Parathyroid adenoma (tissue), 2 donors: ENCODE results near the gene PRLR.

Source experiments
- H2AFZ ChIP-seq: fragments of 300-600 bp; sonication (generic); one replicate; pipeline ENCODE4 v1.7.0; 2017; ENCODE audit warnings: antibody characterized with exemption, mild to moderate bottlenecking
- H3K27ac ChIP-seq: fragments of 300-600 bp; sonication (generic); one replicate; pipeline ENCODE4 v1.7.0; 2017
- H3K27me3 ChIP-seq: fragments of 300-600 bp; sonication (generic); one replicate; pipeline ENCODE4 v1.7.0; 2017; ENCODE audit warnings: low read length; ENCODE audit not compliant: control insufficient read depth, insufficient read depth
- H3K36me3 ChIP-seq: fragments of 300-600 bp; sonication (generic); one replicate; pipeline ENCODE4 v1.7.0; 2017; ENCODE audit warnings: low read length; ENCODE audit not compliant: control insufficient read depth, insufficient read depth
- H3K4me1 ChIP-seq: fragments of 300-600 bp; sonication (generic); one replicate; pipeline ENCODE4 v1.7.0; 2017; ENCODE audit warnings: control low read depth
- H3K4me2 ChIP-seq: fragments of 300-600 bp; sonication (generic); one replicate; pipeline ENCODE4 v1.7.0; 2017; ENCODE audit warnings: low read length
- H3K4me3 ChIP-seq: fragments of 300-600 bp; sonication (generic); one replicate; pipeline ENCODE4 v1.7.0; 2017; ENCODE audit warnings: low read depth, low read length
- H3K79me2 ChIP-seq: fragments of 300-600 bp; sonication (generic); one replicate; pipeline ENCODE4 v1.7.0; 2017; ENCODE audit warnings: control low read depth
- H3K9ac ChIP-seq: fragments of 300-600 bp; sonication (generic); one replicate; pipeline ENCODE4 v1.7.0; 2017; ENCODE audit warnings: mild to moderate bottlenecking
- H3K9me3 ChIP-seq: fragments of 300-600 bp; sonication (generic); one replicate; pipeline ENCODE4 v1.7.0; 2017; ENCODE audit warnings: low read length; ENCODE audit not compliant: control insufficient read depth
- CTCF ChIP-seq: fragments of 300-600 bp; sonication (generic); IDR thresholded peaks from one replicate; pipeline ENCODE4 v1.7.0; 2017; ENCODE audit warnings: antibody characterized with exemption, mild to moderate bottlenecking
- donor health status: primary hyperparathyroidism.

Gene PRLR

GRCh38 chr5:35151146-35151920 is 79.0 kb downstream of the PRLR start:
- H3K4me2 ChIP-seq = no peak overlapping the region
- no peak overlapping the region for H3K9ac ChIP-seq
- H3K27ac ChIP-seq = no peak overlapping the region
- no peak overlapping the region for H2AFZ ChIP-seq
- H3K36me3 ChIP-seq = no peaks in the 10 kb centered on the region
- H3K27me3 ChIP-seq = no peaks in the 10 kb centered on the region
- H3K4me1 ChIP-seq = no peaks in the 10 kb centered on the region
- no peaks in the 10 kb centered on the region for H3K9me3 ChIP-seq
- peaks cover 30% of the 10 kb centered on the region for H3K79me2 ChIP-seq
- H3K4me3 ChIP-seq = no peak overlapping the region
- TF ChIP-seq CTCF = no peak

GRCh38 chr5:35149041-35149440 is 81.2 kb downstream of the PRLR start:
- Histone ChIP-seq H3K4me1 (no peaks in the 10 kb centered on the region), H3K27me3 (no peaks in the 10 kb centered on the region), H3K4me2 (no peak overlapping the region), H3K4me3 (no peak overlapping the region), H3K27ac (no peak overlapping the region), H2AFZ (no peak overlapping the region), H3K9ac (no peak overlapping the region), H3K36me3 (no peaks in the 10 kb centered on the region), H3K79me2 (peaks cover 27% of the 10 kb centered on the region), H3K9me3 (no peaks in the 10 kb centered on the region)
- no peak for TF ChIP-seq CTCF

GRCh38 chr5:35146406-35146805 is 83.9 kb downstream of the PRLR start:
- no peak overlapping the region for H3K4me3 ChIP-seq
- no peak for TF ChIP-seq CTCF
- H3K9ac ChIP-seq = no peak overlapping the region
- H3K27me3 ChIP-seq = no peaks in the 10 kb centered on the region
- H3K36me3 ChIP-seq = no peaks in the 10 kb centered on the region
- no peak overlapping the region for H3K27ac ChIP-seq
- H3K4me1 ChIP-seq = no peaks in the 10 kb centered on the region
- peaks cover 23% of the 10 kb centered on the region for H3K79me2 ChIP-seq
- H3K9me3 ChIP-seq = no peaks in the 10 kb centered on the region
- H2AFZ ChIP-seq = no peak overlapping the region
- no peak overlapping the region for H3K4me2 ChIP-seq

- Histone ChIP-seq H3K4me2 (no peak overlapping the region), H3K9ac (no peak overlapping the region), H3K79me2 (peaks cover 19% of the 10 kb centered on the region), H2AFZ (no peak overlapping the region), H3K27me3 (no peaks in the 10 kb centered on the region), H3K9me3 (no peaks in the 10 kb centered on the region), H3K4me3 (no peak overlapping the region), H3K36me3 (no peaks in the 10 kb centered on the region), H3K4me1 (no peaks in the 10 kb centered on the region), H3K27ac (no peak overlapping the region)
- TF ChIP-seq CTCF = no peak
These were observed 84.5 kb downstream of the PRLR start for GRCh38 chr5:35145691-35146317.
